ENCODE data around the gene ARL9.

The ARL9 gene

DNA sequence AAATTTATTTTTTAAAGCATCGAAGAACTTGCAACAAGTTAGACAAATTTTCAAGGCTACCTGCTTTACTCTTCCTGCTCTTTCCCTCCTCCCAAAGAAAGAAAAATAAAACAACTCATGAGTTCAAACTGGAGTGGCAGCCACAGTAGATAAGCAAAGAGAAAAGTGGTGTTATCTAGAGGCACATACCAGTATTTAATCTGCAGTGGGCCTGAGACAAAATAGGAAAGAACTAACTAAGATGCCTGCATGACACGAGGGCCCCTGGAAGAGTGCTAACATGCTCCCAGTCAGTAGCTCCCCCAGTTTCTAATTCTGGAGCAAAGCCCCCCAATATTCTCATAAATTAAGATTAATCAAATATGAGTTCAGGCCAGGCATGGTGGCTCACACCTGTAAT lies 7.9 kb downstream of the ARL9 start:
- H3K4me3 ChIP-seq (ENCODE audit: low read depth, low read length) = no peak overlapping the region
- no peak for DNase-seq (ENCODE audit: low read depth)
- TF ChIP-seq, protein P1, sequence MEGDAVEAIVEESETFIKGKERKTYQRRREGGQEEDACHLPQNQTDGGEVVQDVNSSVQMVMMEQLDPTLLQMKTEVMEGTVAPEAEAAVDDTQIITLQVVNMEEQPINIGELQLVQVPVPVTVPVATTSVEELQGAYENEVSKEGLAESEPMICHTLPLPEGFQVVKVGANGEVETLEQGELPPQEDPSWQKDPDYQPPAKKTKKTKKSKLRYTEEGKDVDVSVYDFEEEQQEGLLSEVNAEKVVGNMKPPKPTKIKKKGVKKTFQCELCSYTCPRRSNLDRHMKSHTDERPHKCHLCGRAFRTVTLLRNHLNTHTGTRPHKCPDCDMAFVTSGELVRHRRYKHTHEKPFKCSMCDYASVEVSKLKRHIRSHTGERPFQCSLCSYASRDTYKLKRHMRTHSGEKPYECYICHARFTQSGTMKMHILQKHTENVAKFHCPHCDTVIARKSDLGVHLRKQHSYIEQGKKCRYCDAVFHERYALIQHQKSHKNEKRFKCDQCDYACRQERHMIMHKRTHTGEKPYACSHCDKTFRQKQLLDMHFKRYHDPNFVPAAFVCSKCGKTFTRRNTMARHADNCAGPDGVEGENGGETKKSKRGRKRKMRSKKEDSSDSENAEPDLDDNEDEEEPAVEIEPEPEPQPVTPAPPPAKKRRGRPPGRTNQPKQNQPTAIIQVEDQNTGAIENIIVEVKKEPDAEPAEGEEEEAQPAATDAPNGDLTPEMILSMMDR (IDR thresholded peaks at IDR 0.05; ENCODE audit: low read depth, low read length) = no peak
- TF ChIP-seq, protein P2, sequence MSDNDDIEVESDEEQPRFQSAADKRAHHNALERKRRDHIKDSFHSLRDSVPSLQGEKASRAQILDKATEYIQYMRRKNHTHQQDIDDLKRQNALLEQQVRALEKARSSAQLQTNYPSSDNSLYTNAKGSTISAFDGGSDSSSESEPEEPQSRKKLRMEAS (IDR thresholded peaks at IDR 0.05; ENCODE audit: low read depth, low read length) = no peak
- TF ChIP-seq POLR2A (IDR thresholded peaks at IDR 0.05; ENCODE audit: extremely low read depth, insufficient read length) (no peak), MYC (IDR thresholded peaks at IDR 0.05; ENCODE audit: low read depth, low read length) (no peak)

DNA sequence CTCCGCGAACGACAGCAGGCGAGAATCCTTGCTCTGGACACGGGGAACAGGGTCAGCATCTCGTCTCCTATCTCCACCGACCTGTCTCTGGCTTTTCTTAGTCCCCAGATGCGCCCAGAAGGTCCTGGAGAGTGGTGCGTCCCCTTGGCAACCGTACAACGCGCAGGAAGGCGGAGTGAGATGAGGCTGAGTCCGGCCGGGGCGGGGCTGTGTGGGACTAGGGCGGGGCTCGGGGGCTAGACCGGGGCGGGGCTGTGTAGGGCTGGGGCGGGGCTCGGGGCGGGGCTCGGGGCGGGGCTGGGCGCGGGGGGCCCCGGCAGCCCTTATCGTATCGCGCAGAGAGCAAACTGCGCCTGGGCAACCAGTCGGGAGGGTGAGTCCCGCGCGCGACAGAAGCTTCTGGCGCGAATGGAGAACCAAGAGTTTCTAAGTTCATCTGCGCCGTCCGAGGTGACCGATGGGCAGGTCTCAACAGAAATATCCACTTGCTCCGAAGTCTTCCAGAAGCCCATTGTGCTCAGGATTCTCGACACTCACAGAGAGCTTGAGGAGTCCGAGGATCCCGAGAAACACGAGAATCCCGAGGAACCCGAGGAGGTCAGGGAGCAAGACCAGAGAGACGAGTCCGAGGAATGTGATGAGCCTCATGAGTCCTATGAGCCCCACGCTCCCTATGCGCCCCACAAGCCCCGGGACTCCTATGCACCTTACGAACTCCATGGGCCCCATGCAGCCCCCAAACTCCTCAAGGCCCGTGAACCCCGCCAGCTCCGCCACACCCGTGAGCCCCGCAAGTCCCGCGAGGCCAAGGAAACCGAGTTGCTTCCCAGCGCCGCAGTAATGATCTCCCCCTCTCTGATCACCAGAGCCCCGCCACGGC lies 24.9 kb downstream of the ARL9 start:
- H3K4me3 ChIP-seq (ENCODE audit: low read depth, low read length) = peak overlapping the region; percentile 43
- DNase-seq (ENCODE audit: low read depth) = peak; percentile 59
- TF ChIP-seq, protein P2 (IDR thresholded peaks at IDR 0.05; ENCODE audit: low read depth, low read length) = no peak
- TF ChIP-seq POLR2A (IDR thresholded peaks at IDR 0.05; ENCODE audit: extremely low read depth, insufficient read length) (no peak), MYC (IDR thresholded peaks at IDR 0.05; ENCODE audit: low read depth, low read length) (no peak)

DNA sequence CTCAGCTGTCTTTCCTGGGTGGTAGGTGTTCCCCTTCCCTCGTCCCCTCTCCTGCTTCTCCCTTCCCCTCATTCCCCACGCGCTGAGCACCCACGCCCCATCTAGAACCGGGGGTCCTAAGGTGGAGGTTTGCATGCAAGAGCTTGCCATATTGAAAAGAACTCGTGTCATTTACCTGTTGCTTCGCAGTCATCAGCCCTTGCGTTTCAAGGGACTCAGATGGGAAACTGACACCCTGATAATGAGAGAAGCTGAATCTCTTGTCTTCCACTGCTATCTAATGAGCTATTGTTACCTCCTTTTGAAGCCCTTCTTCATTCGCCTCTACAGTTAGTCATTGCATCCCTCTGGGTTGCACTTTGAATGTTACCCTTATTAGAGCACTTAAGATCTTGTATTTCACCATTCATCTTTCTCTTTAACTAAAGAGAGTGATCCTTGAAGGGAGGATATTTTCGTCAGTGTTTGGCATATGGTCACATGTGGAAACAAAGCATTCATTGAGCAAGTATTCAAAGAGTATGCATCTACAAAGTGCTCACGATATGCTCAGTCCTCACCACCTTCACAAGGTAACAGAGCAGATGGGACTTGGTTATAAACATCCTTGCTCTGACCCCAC lies 25.7 kb downstream of the ARL9 start:
- no peak for DNase-seq (ENCODE audit: low read depth)
- H3K4me3 ChIP-seq (ENCODE audit: low read depth, low read length) = peak overlapping the region; percentile 43
- TF ChIP-seq, protein P1 (IDR thresholded peaks at IDR 0.05; ENCODE audit: low read depth, low read length) = no peak
- TF ChIP-seq, protein P2 (IDR thresholded peaks at IDR 0.05; ENCODE audit: low read depth, low read length) = no peak
- TF ChIP-seq POLR2A (IDR thresholded peaks at IDR 0.05; ENCODE audit: extremely low read depth, insufficient read length) = no peak
- TF ChIP-seq MYC (IDR thresholded peaks at IDR 0.05; ENCODE audit: low read depth, low read length) = no peak

DNA sequence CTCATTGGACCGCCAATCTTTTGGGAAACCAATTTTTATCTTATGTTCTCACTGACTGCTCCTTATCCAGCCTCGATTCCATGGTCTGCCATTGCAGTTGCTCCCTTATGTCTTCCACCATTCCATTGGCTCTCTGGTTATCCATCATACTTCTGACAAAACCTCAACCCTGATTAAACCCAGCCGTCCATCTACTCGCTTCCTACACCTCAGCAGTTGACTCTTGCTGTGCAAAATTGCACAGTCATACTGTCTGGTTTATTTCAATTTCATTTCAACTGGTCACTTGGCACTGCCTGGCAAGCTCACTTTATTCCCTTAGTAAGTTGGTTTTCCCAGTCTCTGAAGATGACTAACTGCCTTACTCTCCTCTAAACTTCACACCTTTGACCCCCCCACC lies 26.2 kb downstream of the ARL9 start:
- TF ChIP-seq, protein P2 (IDR thresholded peaks at IDR 0.05; ENCODE audit: low read depth, low read length) = no peak
- no peak overlapping the region for H3K4me3 ChIP-seq (ENCODE audit: low read depth, low read length)
- no peak for DNase-seq (ENCODE audit: low read depth)

DNA sequence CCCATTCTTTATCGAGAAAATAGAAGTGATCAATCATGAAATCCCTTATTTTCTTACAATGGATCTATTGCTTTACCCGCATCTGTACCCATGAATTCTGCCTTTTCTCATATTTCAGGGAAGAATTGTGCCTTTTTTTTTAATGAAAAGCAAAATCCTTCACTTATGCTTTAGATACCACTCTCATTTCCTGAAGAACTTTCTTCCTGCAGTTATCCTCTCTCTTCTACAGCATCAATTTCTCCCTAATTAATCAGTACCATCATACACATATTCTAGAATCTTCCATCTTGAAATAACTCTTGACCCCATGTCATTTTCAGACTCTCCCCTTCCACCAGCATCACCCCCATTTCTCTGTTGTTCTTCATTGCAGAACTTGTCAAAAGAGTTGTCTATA lies 26.6 kb downstream of the ARL9 start:
- DNase-seq (ENCODE audit: low read depth) = no peak
- TF ChIP-seq, protein P2 (IDR thresholded peaks at IDR 0.05; ENCODE audit: low read depth, low read length) = no peak
- TF ChIP-seq POLR2A (IDR thresholded peaks at IDR 0.05; ENCODE audit: extremely low read depth, insufficient read length) = no peak
- TF ChIP-seq, protein P1 (IDR thresholded peaks at IDR 0.05; ENCODE audit: low read depth, low read length) = no peak
- no peak for TF ChIP-seq MYC (IDR thresholded peaks at IDR 0.05; ENCODE audit: low read depth, low read length)
- no peak overlapping the region for H3K4me3 ChIP-seq (ENCODE audit: low read depth, low read length)

DNA sequence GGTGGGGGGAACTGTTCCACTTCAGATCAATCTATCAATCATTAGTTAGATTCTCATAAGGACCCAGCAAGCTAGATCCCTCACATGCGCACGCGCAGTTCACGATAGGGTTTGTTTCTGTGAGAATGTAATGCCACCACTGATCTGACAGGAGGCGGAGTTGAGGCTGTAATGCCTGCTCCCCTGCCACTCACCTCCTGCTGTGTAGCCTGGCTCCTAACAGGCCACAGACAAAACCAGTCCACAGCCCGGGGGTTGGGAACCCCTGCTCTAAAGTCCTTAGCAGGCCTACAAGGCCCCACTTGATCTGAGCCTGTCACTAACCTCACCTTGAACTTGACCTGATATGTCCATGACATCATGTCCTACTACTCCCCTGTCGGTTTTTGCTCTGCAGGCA lies 30.3 kb downstream of the ARL9 start:
- no peak overlapping the region for H3K4me3 ChIP-seq (ENCODE audit: low read depth, low read length)
- TF ChIP-seq POLR2A (IDR thresholded peaks at IDR 0.05; ENCODE audit: extremely low read depth, insufficient read length) = no peak
- TF ChIP-seq, protein P1 (IDR thresholded peaks at IDR 0.05; ENCODE audit: low read depth, low read length) = no peak
- TF ChIP-seq, protein P2 (IDR thresholded peaks at IDR 0.05; ENCODE audit: low read depth, low read length) = no peak
- TF ChIP-seq MYC (IDR thresholded peaks at IDR 0.05; ENCODE audit: low read depth, low read length) = no peak
- DNase-seq (ENCODE audit: low read depth) = no peak

Measured in NB4 (cell line).